BLaER1 (cell line): ENCODE results near the gene ZNF692.
A peak's percentile ranks its signal among the peaks of the same experiment; 100 is the strongest.

Experiments used
- H3K27ac ChIP-seq: shearing (Covaris generic); formaldehyde crosslinking; 2 replicates; pipeline ENCODE4 v1.8.1; 2022
- H3K27me3 ChIP-seq: shearing (Covaris generic); formaldehyde crosslinking; 2 replicates; pipeline ENCODE4 v1.8.1; 2022
- H3K36me3 ChIP-seq: shearing (Covaris generic); formaldehyde crosslinking; 2 replicates; pipeline ENCODE4 v1.8.1; 2022
- H3K4me1 ChIP-seq: shearing (Covaris generic); formaldehyde crosslinking; 2 replicates; pipeline ENCODE4 v1.8.1; 2022
- H3K4me2 ChIP-seq: shearing (Covaris generic); formaldehyde crosslinking; 2 replicates; pipeline ENCODE4 v1.8.1; 2022
- H3K4me3 ChIP-seq: shearing (Covaris generic); formaldehyde crosslinking; 2 replicates; pipeline ENCODE4 v1.8.1; 2022
- H3K9ac ChIP-seq: shearing (Covaris generic); formaldehyde crosslinking; 2 replicates; pipeline ENCODE4 v1.8.1; 2022
- H3K9me3 ChIP-seq: shearing (Covaris generic); formaldehyde crosslinking; 2 replicates; pipeline ENCODE4 v1.8.1; 2022
- H4K20me1 ChIP-seq: shearing (Covaris generic); formaldehyde crosslinking; 2 replicates; pipeline ENCODE4 v1.8.1; 2022
- Cebpa-rat ChIP-seq: shearing (Covaris generic); IDR thresholded peaks from 2 replicates; pipeline ENCODE4 v1.8.1; 2022

Gene ZNF692

GRCh38 chr1:248812736-248813425, 46.0 kb downstream of the ZNF692 start:
- H3K4me2 ChIP-seq, result peak overlapping the region; percentile 94; the same call in 1 of the 2 replicates
- no peaks in the 10 kb centered on the region for H3K27me3 ChIP-seq
- peaks cover 4% of the 10 kb centered on the region; the same call in 1 of the 2 replicates for H4K20me1 ChIP-seq
- H3K36me3 ChIP-seq, result peaks cover 68% of the 10 kb centered on the region
- no peaks in the 10 kb centered on the region for H3K9me3 ChIP-seq
- peak overlapping the region; percentile 82 for H3K27ac ChIP-seq
- no peak overlapping the region for H3K9ac ChIP-seq
- TF ChIP-seq Cebpa-rat, result no peak
- no peak overlapping the region for H3K4me3 ChIP-seq
- peaks cover 73% of the 10 kb centered on the region for H3K4me1 ChIP-seq

DNA sequence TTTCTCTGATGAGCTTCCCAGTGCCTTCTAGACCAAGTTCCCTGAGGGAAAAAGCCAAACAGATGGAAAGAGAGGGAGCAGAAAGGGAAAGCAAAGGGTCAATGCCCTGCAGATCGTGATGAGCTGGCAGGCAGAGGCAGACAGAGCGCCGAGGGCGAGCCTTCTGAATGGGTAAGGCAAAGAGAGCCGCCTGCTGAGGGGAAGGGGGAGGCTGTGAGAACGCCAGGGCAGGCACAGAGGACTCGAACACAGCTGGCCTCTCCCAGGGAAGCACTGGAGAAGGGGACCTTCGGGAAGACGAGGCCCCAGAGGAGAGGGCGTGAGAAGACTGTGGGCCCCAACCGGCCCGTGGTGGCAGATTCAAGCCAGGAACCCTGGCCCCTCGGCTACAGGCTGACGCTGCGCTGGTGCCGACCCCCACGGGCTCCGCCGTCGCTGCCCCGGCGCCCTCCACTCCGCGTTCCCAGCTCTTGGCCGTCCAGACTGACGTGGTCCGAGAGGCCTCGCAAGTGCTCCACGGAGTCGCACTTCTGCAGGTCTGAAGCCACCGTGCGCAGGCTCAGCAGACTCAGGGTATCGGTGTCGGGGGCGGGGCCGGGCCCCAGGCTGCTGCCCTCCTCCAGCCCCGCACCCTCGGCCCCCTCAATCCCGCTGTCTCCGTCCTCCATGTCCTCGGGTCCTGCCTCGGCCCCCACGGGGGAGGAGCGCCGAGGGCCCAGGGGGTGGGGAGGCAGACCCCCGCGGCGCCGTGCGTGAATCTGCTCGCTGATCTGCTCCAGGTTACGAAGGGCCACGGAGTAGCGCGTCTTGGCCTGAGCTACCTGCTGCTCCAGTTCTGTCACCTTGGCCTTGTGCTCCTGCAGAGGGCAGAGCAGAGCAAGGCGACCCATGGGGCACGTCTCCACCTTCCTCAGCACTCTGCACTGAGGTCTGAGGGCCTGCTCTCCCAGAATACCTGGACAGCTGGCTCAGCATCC, 47.1 kb downstream of the ZNF692 start:
- no peaks in the 10 kb centered on the region for H3K9me3 ChIP-seq
- peaks cover 57% of the 10 kb centered on the region for H3K36me3 ChIP-seq
- peak overlapping the region; percentile 48 for H3K4me3 ChIP-seq

GRCh38 chr1:248810727-248811513, 48.0 kb downstream of the ZNF692 start:
- H3K4me1 ChIP-seq, result peaks cover 82% of the 10 kb centered on the region

More for the DNA sequence above, 47.1 kb downstream of the ZNF692 start:
- H3K9ac ChIP-seq, result peak overlapping the region; percentile 59
- H4K20me1 ChIP-seq, result no peaks in the 10 kb centered on the region
- peak overlapping the region; percentile 94 for H3K4me2 ChIP-seq
- H3K27ac ChIP-seq, result peak overlapping the region; percentile 82
- no peaks in the 10 kb centered on the region for H3K27me3 ChIP-seq
- TF ChIP-seq Cebpa-rat, result no peak
- H3K4me1 ChIP-seq, result peaks cover 80% of the 10 kb centered on the region

GRCh38 chr1:248810000-248810726, 48.7 kb downstream of the ZNF692 start:
- peak overlapping the region; percentile 59; the same call in 1 of the 2 replicates for H3K9ac ChIP-seq
- H3K4me2 ChIP-seq, result peak overlapping the region; percentile 94

More at GRCh38 chr1:248810727-248811513, 48.0 kb downstream of the ZNF692 start:
- peak overlapping the region; percentile 82 for H3K27ac ChIP-seq
- no peaks in the 10 kb centered on the region for H3K9me3 ChIP-seq
- no peaks in the 10 kb centered on the region for H3K27me3 ChIP-seq
- peaks cover 48% of the 10 kb centered on the region for H3K36me3 ChIP-seq
- peak overlapping the region; percentile 59 for H3K9ac ChIP-seq
- no peaks in the 10 kb centered on the region for H4K20me1 ChIP-seq
- no peak for TF ChIP-seq Cebpa-rat
- peak overlapping the region; percentile 48 for H3K4me3 ChIP-seq
- peak overlapping the region; percentile 94 for H3K4me2 ChIP-seq

DNA sequence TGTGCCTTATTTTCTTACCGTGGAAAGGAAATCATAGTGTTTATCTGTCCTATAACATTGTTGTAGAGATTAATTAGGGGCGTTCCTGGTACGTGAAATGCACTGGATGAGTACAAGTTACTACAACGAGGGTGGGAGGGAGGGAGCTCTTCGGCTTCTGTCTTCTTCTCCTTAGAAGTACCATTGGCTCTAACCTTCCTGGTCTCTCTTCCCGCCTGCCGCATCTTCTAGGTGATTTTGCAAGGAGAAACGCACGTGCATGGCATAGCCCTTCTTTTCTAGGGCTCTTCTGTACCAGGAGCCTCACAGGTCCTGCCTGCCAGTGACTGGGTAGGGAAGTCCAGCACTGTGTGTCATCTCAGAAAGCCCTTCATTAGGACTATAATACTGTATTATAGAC, 50.0 kb downstream of the ZNF692 start:
- peak overlapping the region; percentile 94; the same call in 1 of the 2 replicates for H3K4me2 ChIP-seq
- no peak overlapping the region for H3K9ac ChIP-seq
- no peak overlapping the region for H3K4me3 ChIP-seq
- H3K9me3 ChIP-seq, result no peaks in the 10 kb centered on the region; the same call in 1 of the 2 replicates
- peaks cover 96% of the 10 kb centered on the region for H3K4me1 ChIP-seq
- H3K27me3 ChIP-seq, result no peaks in the 10 kb centered on the region
- TF ChIP-seq Cebpa-rat, result no peak
- peaks cover 28% of the 10 kb centered on the region for H3K36me3 ChIP-seq
- H4K20me1 ChIP-seq, result no peaks in the 10 kb centered on the region
- H3K27ac ChIP-seq, result 0 out of 2 replicates have a peak overlapping the region, but pooled peaks have one; percentile 82

More at GRCh38 chr1:248810000-248810726, 48.7 kb downstream of the ZNF692 start:
- Histone ChIP-seq H3K36me3 (peaks cover 40% of the 10 kb centered on the region), H3K27me3 (no peaks in the 10 kb centered on the region), H3K4me3 (peak overlapping the region; percentile 48), H3K4me1 (peaks cover 87% of the 10 kb centered on the region), H4K20me1 (no peaks in the 10 kb centered on the region), H3K27ac (peak overlapping the region; percentile 82), H3K9me3 (no peaks in the 10 kb centered on the region)
- TF ChIP-seq Cebpa-rat, result no peak

DNA sequence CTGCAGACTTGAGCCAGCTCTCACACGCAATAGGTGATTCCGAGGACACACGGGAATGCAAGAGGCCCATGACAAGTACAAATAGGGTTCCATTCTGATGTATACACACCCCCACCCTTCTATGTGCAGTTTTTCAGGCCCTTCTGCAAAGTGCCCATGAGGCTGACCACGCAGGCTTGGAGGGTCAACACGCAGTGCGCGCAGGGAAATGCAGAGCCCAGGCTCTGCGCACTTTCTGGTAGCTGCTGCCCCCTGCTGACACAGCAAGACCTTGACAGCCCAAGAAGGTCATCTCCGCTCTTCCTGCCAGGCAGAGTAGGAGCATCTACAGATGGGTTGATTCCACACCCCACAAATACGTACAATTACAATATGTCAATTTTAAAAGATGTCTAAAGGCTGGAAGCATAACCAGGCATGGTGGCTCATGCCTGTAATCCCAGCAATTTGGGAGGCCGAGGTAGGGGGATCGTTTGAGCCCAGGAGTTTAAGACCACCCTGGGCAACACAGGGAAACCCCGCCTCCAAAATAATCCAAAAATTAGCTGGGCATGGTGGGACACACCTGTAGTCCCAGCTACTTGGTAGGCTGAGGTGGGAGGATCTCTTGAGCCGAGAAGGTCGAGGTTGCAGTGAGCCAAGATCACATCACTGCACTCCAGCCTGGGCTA, 51.7 kb downstream of the ZNF692 start:
- Histone ChIP-seq H3K4me3 (no peak overlapping the region), H3K36me3 (peaks cover 14% of the 10 kb centered on the region), H4K20me1 (no peaks in the 10 kb centered on the region), H3K4me2 (peak overlapping the region; percentile 85), H3K27me3 (no peaks in the 10 kb centered on the region), H3K9ac (no peak overlapping the region), H3K27ac (peak overlapping the region; percentile 76), H3K9me3 (peaks cover 6% of the 10 kb centered on the region), H3K4me1 (peaks cover 84% of the 10 kb centered on the region)
- TF ChIP-seq Cebpa-rat, result no peak

GRCh38 chr1:248805876-248806275, 53.0 kb downstream of the ZNF692 start:
- Histone ChIP-seq H3K4me3 (peak overlapping the region; percentile 4; the same call in 1 of the 2 replicates), H4K20me1 (no peaks in the 10 kb centered on the region), H3K27ac (peak overlapping the region; percentile 76), H3K4me1 (peaks cover 72% of the 10 kb centered on the region), H3K9me3 (peaks cover 19% of the 10 kb centered on the region), H3K4me2 (peak overlapping the region; percentile 85), H3K27me3 (no peaks in the 10 kb centered on the region), H3K36me3 (0 out of 2 replicates have a peak, but pooled peaks cover 5% of the 10 kb centered on the region), H3K9ac (peak overlapping the region; percentile 48; the same call in 1 of the 2 replicates)
- TF ChIP-seq Cebpa-rat, result no peak
